GM18517 (cell line): ENCODE results near the gene FHAD1.
"Not testable (repeated sequence)": the region's sequence is repeated elsewhere in the genome, so short reads cannot be mapped to it uniquely, and the experiment has no call there.

Experiments
- ATAC-seq: cut with Tn5 transposase; IDR thresholded peaks from one replicate; pipeline ENCODE4 v1.9.1; 2021; ENCODE audit warnings: mild to moderate bottlenecking, moderate library complexity; ENCODE audit not compliant: unreplicated experiment

Gene FHAD1

DNA sequence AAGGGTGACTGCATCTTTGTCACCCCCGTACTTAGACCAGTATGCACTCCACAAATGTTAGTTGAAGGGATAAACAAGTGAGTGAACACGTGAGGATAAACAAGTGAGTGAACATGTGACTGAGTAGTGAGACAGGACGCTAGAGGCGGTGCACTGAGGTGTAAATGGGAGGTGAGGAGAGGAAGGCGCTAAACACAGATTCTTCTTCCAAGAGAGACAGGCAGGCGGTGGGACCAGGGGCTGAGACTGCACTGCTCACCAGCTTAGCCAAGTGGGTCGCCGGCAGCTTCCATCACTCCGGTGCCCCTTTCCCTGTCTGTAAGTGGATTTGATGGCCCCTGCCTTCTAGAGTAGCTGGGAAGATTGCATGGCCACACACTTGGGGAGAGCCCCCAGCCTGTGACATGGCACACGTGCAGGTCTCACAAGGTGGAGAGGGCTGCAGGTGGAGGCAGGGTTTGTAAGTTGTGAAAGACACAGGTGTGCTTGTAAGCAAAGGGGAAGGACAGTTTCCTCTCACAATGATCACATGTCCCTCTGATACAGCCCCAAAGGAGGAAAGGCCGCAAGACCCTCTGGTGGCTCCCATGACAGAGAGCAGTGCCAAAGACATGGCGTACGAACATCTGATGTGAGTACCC lies 115.2 kb downstream of the FHAD1 start:
- ATAC-seq, result no peak

DNA sequence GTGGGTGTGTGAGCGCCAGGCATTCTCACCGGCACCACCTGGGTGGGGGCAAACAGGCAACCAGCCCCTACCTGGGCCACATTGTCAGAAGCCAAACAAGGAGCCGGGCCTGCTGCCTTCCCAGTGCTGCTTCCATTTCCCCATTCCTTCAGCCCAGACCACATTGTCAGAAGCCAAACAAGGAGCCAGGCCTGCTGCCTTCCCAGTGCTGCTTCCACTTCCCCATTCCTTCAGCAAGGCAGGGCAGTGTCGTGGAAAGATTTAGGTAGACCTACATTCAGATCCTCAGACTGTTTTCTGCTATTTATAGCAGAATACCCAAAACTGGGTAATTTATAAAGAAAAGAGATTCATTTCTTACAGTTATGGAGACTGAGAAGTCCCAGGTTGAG lies 115.7 kb downstream of the FHAD1 start:
- no peak for ATAC-seq

DNA sequence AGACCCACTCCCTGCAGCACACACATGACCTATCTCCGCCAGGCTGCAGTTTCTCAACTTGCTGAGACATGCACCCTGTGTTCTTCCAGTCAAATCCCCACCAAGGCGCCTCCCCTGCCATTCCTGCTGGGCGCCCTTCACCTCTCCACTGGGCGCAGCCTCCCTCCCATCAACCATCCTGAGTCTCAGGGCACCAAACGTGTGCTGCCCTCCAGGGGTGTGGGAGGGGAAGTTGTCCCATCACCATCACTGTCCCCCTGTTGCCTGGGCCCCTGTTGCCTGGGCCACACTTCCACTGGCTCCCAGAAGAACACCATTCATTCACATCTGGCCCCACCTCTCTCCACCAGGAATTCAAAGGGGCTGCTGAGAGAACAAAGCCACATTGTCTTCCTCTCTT lies 117.7 kb downstream of the FHAD1 start:
- no peak for ATAC-seq

DNA sequence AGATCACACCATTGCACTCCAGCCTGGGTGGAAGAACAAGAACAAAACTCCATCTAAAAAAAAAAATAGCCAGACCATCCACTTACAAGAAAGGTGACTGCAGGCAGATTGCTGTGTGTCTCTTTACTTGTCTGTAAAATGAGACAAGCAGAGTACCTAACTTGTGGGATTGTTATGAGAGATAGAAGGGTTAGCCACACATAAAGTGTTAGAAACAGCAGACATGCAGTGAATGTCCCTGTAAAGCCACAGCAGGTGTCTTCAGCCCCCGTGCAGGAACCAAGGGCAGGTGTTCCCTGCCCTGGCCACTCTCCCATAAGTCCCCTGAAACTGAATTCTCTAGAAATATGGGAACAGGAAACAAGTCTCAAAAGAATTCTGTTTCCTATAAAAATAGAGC lies 121.9 kb downstream of the FHAD1 start:
- no peak for ATAC-seq

DNA sequence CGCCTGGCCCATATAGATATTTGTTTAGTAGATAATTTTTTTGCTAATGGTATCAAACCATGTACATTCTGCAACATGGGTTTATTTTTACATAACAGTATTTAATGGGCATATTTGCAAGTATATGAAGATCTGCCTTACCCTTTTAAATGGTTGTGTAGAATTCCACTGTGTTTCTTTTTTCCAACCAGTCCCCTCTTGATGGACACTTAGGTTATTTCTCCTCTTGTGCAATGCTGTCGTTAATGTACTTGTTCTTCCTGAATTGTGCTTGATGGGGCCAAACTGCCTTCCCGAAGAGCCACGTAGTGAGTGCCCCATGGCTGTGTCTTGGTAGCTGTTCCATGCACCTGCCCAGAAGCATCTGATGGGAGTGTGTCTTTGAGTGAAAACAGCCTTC lies 123.2 kb downstream of the FHAD1 start:
- ATAC-seq, result no peak

DNA sequence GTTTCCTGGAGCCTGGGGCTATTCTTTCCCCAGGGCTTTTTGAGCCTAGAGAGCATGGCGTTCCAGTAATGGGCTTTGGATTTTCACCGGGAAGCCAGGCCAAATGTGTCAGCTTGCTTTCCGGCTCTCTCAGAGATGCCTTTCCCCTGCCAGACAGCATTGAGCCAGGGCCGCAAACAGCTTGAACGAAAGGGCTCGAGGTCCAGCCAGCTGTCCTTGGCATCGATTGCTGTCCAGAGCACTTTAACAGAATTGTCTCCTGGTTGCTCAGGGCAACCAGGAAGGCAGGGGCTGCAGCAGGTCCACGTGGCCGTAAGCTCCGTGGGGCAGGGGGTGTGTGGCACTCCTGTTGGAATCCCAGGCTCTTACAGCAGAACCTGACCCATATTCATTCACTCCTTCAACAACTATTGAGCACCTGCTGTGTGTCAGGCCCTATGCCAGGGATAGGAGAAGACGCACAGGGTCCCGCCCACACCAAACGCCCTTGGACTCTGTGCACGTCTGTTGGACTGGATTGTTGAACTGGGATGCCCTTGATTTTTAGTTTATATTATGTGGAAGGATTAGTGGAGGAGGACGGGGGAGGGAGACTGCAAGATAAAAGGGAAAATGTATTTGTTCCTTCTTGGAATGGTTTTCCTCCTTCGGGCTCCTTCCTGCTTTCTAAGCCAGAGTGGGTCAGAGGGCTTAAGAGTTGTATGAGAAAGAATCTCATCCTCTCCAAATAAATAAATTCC lies 123.9 kb downstream of the FHAD1 start:
- ATAC-seq, result no peak

DNA sequence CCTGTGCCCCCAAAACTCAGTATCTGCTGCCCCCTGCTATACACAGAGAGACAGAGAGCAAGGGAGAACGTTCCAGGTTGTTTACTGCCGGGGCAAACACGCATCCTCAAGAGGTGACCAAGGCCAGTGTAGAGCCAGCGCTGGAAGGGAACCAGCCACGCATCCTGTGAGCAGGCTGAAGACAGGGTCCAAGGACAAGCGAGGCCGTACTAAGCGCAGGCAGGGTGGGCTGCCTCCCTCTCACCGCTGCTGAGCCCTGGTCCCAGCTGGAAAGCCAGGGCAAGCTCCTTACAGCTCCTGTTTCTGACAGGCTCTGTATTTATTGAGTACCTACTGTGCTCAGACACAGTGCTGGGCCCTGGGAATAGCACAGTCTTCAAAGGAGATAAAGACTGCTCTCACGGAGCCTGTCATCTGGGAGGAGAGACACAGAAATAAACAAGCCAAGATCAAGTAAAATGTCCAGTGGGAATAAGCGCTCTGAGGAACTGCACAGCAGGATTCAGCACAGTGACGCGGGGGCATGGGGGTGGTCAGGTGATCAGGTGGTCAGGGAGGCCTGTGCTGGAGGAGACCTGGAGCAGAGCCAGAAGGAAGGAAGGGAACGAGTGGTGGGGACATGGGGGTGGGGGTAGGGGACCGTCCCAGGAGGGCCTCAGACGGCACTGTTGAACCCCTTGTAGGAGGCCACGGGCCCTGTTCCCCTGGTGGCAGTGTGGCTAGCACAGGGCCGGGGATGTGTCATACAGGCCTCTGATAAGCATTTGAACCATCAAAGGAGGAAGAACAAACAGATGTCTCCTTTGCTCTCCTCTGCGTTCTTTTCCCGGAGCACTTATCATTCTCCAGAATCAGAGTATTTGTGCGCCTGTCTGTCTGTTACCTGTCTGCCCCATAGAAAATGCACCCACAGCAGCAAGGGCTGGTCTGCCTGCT lies 124.9 kb downstream of the FHAD1 start:
- ATAC-seq, result no peak

DNA sequence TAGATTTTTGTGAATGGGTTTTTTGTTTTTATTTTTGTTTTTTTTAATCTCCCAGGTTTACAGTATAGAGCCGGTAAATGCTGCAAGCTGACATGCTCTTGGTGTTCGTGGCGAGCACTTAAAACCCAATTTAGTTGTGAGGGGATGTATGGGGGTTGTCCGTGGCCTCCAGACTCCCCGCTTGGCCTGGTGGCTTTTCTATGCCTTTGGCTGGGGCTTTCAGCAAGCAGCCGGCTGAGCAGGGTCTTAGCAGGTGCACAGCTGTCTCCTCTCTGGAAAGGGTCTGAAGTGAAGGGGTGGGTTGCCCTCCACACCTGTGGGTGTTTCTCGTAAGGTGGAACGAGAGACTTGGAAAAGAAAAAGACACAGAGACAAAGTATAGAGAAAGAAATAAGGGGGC lies 131.7 kb downstream of the FHAD1 start:
- ATAC-seq, result no peak

DNA sequence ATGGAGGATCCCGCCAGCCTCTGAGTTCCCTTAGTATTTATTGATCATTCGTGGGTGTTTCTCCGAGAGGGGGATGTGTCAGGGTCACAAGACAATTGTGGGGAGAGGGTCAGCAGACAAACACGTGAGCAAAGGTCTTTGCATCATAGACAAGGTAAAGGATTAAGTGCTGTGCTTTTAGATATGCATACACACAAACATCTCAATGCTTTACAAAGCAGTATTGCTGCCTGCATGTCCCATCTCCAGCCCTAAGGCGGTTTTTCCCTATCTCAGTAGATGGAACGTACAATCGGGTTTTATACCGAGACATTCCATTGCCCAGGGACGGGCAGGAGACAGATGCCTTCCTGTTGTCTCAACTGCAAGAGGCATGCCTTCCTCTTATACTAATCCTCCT lies 132.1 kb downstream of the FHAD1 start:
- ATAC-seq, result not testable (repeated sequence)

DNA sequence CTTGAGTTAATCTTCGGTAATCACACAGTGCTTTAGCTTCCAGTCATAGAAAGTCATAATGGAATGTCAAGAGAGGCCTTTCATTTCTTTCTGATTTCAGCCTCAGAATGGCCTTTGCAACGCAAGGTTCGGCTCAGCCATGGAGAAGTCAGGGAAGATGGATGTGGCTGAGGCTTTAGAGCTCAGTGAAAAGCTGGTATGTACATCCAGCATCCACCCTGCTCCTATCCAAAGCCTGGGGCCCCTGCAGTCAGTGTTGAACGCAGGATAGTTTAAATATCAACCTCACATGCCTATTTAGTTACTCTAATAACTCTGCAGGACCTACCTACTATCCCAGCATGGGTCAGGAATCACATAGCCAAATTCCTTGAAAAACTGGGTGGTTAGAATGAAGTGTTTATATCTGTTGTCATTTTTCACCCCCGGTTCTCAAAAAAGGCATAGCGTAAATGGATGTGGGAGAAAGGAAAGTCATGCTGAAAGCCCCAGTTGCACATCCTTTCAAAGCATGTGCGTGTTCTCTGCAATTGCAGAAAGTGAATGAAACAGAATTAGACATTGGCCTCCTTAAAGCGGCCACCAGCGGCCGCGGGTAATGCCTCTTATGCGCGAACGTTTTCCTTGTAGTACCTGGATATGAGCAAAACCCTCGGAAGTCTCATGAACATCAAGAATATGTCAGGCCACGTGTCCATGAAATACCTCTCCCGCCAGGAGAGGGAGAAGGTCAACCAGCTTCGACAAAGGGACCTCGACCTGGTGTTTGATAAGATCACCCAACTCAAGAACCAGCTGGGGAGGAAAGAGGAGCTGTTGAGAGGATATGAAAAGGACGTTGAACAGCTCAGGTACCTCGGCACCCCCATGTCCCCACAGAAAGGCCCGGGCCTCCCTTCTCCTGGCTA lies 133.8 kb downstream of the FHAD1 start:
- no peak for ATAC-seq

DNA sequence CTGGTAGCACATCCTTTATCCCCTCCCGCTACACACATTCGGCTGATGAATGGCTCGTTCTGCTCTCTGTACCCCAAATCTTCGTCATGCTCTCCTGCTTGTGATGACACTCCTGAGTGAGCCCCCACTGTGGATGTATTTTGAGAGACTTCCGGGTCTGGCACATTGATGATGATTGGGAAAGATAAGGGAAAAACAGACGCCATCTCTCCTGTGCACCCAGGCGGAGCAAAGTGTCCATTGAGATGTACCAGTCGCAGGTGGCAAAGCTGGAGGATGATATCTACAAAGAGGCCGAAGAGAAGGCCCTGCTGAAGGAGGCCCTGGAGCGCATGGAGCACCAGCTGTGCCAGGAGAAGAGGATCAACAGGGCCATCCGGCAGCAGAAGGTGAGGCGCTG lies 134.8 kb downstream of the FHAD1 start:
- no peak for ATAC-seq

DNA sequence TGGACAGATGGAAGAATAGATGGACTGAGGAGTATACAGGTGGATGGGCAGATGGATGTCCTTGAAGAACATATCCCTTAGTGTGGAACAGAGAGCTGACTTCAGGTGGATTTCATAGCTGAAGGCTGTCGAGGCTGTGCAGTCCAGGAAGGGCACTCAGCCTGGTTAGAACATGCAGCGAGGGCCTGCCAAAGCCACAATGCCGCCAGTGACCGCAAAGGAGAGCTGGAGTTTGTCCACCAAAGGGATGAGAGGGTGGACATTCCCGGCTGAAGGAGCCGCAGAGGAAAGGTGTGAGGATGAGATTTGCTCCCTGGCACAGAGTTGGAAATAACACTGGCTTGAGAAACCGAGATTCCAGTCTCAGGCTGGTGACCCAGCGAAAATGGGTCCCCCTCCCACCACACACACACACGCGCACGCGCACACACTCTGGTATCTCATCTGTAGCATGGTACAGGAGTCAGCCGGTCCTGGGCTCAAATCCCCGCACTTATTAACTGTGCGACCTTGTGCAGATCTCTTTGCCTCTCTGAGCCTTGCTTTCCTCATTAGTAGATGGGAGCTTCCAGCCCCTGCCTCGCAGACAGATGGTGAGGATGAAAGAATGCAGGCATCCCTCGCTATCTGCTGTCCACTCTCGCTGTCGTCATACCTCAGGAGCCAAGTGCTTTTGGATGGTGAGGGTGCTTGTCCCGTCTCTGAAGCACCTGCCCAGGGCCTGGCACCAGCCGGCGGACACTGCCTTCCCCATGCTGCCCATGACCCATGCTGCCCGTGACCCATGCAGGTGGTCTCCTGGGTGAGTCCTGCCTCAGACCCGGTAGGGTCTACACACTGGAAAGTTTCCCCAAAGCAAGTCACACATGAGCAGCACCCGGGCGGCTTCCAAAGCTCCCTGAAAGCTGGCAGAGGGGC lies 135.8 kb downstream of the FHAD1 start:
- no peak for ATAC-seq

DNA sequence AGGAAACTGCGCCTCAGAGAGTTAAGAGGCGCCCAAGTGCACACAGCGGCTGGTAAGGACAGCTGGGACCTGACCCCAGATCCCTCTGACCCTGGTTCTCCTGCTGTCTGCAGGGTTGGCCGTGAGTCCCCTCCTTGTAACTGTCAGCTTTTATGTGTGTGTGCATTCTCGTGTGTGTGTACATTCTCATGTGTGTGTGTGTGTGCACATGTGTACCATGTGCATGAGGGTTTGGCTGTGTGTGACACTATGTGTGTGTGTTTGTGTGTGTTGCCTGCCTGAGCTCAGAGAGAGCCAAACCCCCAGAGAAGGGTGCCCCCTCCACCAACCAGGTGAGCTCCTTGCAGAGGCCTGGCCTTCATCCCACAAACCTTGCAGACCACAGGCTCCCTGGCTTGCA lies 136.8 kb downstream of the FHAD1 start:
- no peak for ATAC-seq

DNA sequence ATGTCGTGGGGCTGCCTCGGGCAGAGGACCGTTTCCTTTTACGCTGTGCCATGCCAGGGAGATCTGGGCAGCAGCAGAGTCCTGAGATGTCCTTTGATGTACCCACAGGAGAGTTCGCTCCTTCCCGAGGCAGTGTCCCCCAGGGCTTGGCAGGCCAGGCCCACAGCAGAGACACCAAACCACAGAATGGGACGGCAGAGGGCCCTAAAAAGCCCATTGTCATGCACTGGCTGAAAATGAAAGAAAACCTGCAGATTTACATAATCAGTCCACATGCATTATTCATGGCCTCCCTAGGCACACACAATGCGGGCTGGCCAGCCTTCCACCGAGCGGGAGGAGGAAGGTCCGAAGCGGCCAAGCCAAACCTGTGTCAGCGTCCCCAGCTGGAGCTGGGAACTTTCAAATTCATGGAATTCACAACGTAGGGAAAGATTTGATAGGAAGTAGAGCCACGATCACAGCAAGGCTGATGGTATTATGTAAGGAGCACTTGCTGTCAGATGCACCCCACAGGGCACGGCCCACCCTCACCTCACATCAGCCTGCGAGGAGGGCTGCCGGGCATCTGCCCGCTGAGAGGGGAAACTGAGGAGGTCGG lies 137.4 kb downstream of the FHAD1 start:
- ATAC-seq, result peak; percentile 63

DNA sequence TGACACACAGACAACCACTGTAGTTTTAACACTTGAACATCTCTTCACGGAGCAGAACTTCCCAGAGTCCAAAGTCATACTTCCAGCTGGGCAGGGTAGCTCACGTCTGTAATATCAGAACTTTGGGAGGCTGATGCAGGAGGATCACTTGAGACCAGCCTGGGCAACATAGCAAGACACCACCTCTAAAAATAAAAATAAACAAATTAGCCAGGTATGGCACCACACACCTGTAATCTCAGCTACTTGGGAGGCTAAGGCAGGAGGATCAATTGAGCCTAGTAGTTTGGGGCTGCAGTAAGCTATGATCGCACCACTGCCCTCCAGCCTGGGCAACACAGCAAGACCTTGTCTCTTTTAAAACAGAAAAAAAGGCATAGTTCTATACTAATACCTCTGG lies 138.4 kb downstream of the FHAD1 start:
- no peak for ATAC-seq

DNA sequence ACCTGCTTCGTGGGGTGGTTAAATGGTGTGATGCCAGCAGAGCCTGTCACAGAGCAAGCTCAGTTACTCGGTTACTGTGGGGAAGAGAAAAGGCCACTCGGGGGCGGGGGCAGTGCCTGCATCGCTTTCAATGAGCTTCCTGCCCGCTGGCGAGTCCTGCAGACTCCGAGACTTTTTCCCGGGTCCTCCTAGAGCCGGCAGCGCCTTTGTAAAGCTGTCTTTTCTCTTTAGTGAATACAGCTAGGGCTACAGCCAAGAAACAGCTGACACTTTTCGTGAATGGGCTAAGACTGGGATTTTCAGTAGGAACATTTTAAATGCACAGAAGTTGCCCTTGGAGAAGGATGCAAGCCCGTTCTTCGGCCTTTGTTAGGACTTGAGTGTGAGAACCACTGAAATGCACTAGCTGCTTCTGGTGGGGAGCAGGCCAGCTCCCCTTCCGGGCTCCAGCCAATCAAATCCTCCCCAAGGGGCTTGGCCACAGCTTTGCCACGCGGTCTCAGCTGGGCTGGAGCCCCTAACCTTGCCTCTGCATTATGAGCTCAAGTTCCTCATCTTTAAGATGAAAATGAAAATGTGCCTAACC lies 139.2 kb downstream of the FHAD1 start:
- ATAC-seq, result no peak

DNA sequence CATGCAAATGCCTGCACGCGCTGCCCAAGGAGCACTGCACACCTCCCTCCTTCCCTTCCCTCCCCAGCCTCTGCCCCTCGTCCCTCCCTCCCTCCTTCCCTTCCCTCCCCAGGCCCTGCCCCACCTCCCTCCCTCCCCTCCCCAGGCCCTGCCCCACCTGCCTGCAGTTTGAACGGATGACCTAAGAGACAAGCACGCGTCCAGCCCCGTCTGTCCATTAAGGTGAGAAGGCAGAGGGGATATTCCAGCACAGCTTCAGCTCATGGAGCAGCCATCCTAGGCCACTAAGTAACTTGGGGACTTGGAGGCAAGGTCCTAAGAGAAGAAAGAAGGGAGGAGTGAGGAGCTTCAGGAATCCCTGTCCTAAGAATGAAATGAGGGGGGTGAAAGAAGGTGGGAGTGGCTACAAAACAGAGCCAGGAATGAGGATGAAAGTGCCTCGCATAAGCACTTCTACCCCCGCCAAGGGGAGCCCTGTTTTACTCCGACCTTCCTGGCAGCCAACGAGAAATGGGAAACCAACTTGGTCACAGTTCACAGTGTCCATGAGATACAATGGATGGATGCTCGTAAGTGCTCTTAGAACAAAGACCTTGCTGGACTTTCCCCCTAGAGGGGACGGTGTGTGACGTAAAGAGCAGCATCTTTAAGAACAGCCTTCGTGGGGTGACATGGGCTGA lies 141.3 kb downstream of the FHAD1 start:
- ATAC-seq, result no peak

DNA sequence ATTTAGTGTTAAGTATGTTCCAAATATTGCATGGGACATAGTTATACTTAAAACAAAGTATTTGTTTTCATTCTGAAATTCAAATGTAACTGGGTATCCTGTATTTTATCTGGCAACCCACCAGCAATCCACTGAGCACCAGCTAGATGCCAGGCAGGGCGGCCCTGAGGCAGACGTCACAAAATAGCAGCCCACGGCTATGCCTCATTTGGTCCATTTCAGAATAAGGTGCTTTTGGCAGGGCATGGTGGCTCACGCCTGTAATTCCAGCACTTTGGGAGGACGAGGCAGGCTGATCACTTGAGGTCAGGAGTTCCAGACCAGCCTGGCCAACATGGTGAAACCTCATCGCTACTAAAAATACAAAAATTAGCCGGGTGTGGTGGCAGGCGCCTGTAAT lies 142.8 kb downstream of the FHAD1 start:
- not testable (repeated sequence) for ATAC-seq
